ENCODE measurements around the gene RAB26.

Gene RAB26

DNA sequence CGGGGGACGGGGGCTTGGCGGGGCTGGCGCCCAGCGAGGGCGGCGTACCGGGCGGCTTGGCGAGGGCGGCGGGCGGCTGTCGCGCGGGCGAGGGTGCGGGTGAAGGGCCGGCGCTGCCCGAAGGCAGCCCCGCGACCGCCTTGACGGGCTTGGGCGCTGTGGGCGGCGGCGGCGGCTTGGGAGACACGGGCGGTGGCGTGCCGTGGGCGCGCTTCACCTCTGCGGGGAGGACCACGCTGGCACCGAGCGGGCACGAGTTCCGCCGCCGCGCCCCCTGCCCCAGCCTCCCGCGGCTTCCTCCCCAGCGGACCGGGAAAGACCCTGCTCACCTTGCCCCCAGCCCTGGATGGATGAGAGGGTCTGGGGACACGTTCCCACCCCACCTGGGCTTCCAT is 30.7 kb downstream of the RAB26 start (continued):
- TF ChIP-seq ZNF280D (tag by site-specific recombination; IDR thresholded peaks at IDR 0.05) (no peak), ZNF274 (IDR thresholded peaks at IDR 0.05; ENCODE audit: low read length) (no peak), ZNF274 (tag by site-specific recombination; IDR thresholded peaks at IDR 0.05; ENCODE audit: borderline replicate concordance) (no peak)
- TF ChIP-seq, protein P1, sequence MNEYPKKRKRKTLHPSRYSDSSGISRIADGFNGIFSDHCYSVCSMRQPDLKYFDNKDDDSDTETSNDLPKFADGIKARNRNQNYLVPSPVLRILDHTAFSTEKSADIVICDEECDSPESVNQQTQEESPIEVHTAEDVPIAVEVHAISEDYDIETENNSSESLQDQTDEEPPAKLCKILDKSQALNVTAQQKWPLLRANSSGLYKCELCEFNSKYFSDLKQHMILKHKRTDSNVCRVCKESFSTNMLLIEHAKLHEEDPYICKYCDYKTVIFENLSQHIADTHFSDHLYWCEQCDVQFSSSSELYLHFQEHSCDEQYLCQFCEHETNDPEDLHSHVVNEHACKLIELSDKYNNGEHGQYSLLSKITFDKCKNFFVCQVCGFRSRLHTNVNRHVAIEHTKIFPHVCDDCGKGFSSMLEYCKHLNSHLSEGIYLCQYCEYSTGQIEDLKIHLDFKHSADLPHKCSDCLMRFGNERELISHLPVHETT (tag by site-specific recombination; IDR thresholded peaks at IDR 0.05): no peak

DNA sequence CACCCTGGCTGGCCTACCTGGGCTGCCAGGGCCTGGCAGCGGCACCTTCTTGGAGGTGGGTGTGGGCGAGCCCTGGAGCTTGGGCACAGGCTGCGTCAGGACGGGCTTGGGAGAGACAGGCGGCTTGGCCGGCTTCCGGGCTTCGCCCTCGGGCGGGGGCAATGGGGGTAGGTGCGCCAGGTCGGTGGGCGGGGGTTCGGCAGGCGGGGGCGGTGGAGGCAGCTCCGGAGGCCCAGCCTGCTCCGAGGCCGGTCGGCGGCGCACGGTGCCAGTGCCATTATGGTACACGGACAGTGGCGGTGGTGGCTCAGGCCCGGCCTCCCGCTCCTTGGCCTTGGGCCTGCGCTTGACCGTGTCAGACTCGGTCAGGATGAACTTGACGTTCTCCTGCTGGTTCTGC is 31.2 kb downstream of the RAB26 start:
- Histone ChIP-seq H3K9me3 (ENCODE audit: control insufficient read depth, insufficient read depth, low read depth, low read length) (no peaks in the 10 kb centered on the region), H3K27ac (ENCODE audit: extremely low read depth, low read depth, low read length) (no peak overlapping the region), H3K4me1 (ENCODE audit: control insufficient read depth, insufficient read depth, low read length) (no peaks in the 10 kb centered on the region), H3K4me3 (ENCODE audit: low read depth, low read length) (no peak overlapping the region), H3K36me3 (ENCODE audit: control insufficient read depth in 2 of 2, insufficient read depth in 1 of 2, low read length in 2 of 2) (peaks cover 0 to 47% of the 10 kb centered on the region in 2 experiments; a peak in 1 of 3 replicates)
- ChIA-PET CTCF (interaction anchor here (0.5 kb wide), 1 partner anchor 280 kb away, joined by 4 read pairs; the partner anchor contains the start of gene TEDC2), POLR2A (no interaction called here)
- TF ChIP-seq SP3 (tag by site-specific recombination; IDR thresholded peaks at IDR 0.05): no peak

DNA sequence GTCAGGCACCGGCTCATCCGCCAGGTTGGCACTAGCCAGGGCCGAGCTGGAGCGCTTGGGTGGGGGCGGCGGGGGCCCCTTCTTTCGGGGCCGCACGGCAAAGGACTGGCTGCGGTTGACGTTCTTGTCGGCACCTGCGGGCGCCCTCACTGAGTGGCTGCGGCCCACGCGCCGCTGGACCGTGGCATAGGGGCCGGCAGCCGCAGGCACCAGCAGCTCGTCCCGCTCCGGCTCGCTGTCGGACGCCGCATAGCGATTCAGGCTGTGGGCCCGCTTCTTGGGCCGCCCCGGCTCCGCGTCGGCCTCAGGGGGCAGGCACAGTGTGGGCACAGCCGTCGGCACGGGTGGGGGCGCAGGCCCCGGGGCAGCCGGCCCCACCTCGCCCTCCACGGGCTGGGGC is 32.0 kb downstream of the RAB26 start:
- H3K9me3 ChIP-seq (ENCODE audit: control insufficient read depth, insufficient read depth, low read depth, low read length): no peaks in the 10 kb centered on the region
- CTCF ChIA-PET: no interaction called here
- H3K27ac ChIP-seq (ENCODE audit: extremely low read depth, low read depth, low read length): no peak overlapping the region
- H3K36me3 ChIP-seq (ENCODE audit: control insufficient read depth in 2 of 2, insufficient read depth in 1 of 2, low read length in 2 of 2): peaks cover 0 to 38% of the 10 kb centered on the region in 2 experiments; a peak in 1 of 3 replicates
- H3K4me3 ChIP-seq (ENCODE audit: low read depth, low read length): no peak overlapping the region
- no peaks in the 10 kb centered on the region for H3K4me1 ChIP-seq (ENCODE audit: control insufficient read depth, insufficient read depth, low read length)
- TF ChIP-seq ZNF248 (tag by site-specific recombination; IDR thresholded peaks at IDR 0.05) (no peak), ZNF335 (tag by site-specific recombination; conservative IDR thresholded peaks at IDR 0.05) (no peak), ZNF341 (tag by site-specific recombination; IDR thresholded peaks at IDR 0.05; ENCODE audit: low read depth) (no peak), ZNF24 (tag by site-specific recombination; IDR thresholded peaks at IDR 0.05) (no peak), ZNF510 (tag by site-specific recombination; IDR thresholded peaks at IDR 0.05; ENCODE audit: insufficient replicate concordance) (no peak), ZNF777 (tag by site-specific recombination; IDR thresholded peaks at IDR 0.05; ENCODE audit: borderline replicate concordance) (no peak), ZBTB21 (tag by site-specific recombination; IDR thresholded peaks at IDR 0.05) (no peak), REPIN1 (tag by site-specific recombination; IDR thresholded peaks at IDR 0.05; ENCODE audit: low read depth) (no peak), ZSCAN16 (tag by site-specific recombination; IDR thresholded peaks at IDR 0.05) (no peak), PRDM2 (tag by site-specific recombination; IDR thresholded peaks at IDR 0.05; ENCODE audit: borderline replicate concordance) (no peak)
- POLR2A ChIA-PET: interaction anchor here (1.3 kb wide), 1 partner anchor 25 kb away, joined by 13 read pairs; the partner anchor contains the start of gene TRAF7

All from HEK293 (cell line).